B cell (primary cell): Measurements from ENCODE around the gene C1QTNF12. TPM values are rescaled to one million over a fixed set of nuclear protein-coding genes. Genes with fewer than 3 reads are reported as not detected.

Source experiments
- ATAC-seq: fragments of 200-7000 bp; cut with Tn5 transposase; one replicate; pipeline ENCODE4 v1.10.0; 2021; ENCODE audit warnings: low read depth, mild to moderate bottlenecking, moderate number of reproducible peaks, moderate library complexity
- CTCF ChIA-PET: fragments of 350-600 bp; sonication (Branson Sonifier 250); formaldehyde crosslinking; loops from one replicate; lab custom pipeline; 2021; ENCODE audit warnings: antibody characterized with exemption, inconsistent platforms; lab: Charles Lee
- POLR2A ChIA-PET: fragments of 350-600 bp; sonication (Branson Sonifier 250); formaldehyde crosslinking; loops from one replicate; lab custom pipeline; 2021; ENCODE audit warnings: antibody characterized with exemption; lab: Charles Lee
- DNase-seq: peaks from one replicate; pipeline ENCODE4 v3.0.0; 2013
- H2AFZ ChIP-seq: 2 replicates; pipeline ENCODE4 v1.6.1; 2012; ENCODE audit warnings: mild to moderate bottlenecking, low read depth, low read length; ENCODE audit not compliant: insufficient read depth, poor library complexity, severe bottlenecking
- H3K27ac ChIP-seq, 2 donors: 1 replicate in 1 of 2; 2 replicates in 1 of 2; pipeline ENCODE4 v1.5.1; 2012 to 2013; ENCODE audit warnings: low read length in 2 of 2, mild to moderate bottlenecking in 2 of 2, moderate library complexity in 1 of 2
- H3K27me3 ChIP-seq, 4 experiments: fragments of 200-600 bp in 1 of 4; sonication (generic) in 1 of 4; replicated peaks in 1 of 4; 1 replicate in 2 of 4; 2 replicates in 2 of 4; pipeline versions ENCODE4 v1.6.1 to v1.7.0; 2013 to 2016; ENCODE audit warnings: low read length in 3 of 4, mild to moderate bottlenecking in 2 of 4, mixed read lengths in 1 of 4, moderate library complexity in 1 of 4; ENCODE audit not compliant: insufficient read depth in 4 of 4, control insufficient read depth in 3 of 4; ENCODE audit errors: control extremely low read depth in 1 of 4
- H3K36me3 ChIP-seq, 2 experiments: replicated peaks in 1 of 2; 1 replicate in 1 of 2; 2 replicates in 1 of 2; pipeline versions ENCODE4 v1.6.1 to v1.7.1; 2013; ENCODE audit warnings: low read length in 1 of 2; ENCODE audit not compliant: insufficient read depth in 2 of 2, control insufficient read depth in 1 of 2; ENCODE audit errors: control extremely low read depth in 1 of 2, extremely low read depth in 1 of 2
- H3K4me1 ChIP-seq, 2 donors: fragments of 200-600 bp in 1 of 2; sonication (generic) in 1 of 2; 1 replicate in 1 of 2; 2 replicates in 1 of 2; pipeline versions ENCODE4 v1.5.1 to v1.6.1; 2013 to 2017; ENCODE audit warnings: low read length in 2 of 2; ENCODE audit not compliant: control insufficient read depth in 2 of 2, insufficient read depth in 2 of 2
- H3K4me2 ChIP-seq: replicated peaks from 2 replicates; pipeline ENCODE3; 2012; ENCODE audit warnings: mild to moderate bottlenecking, low read depth, low read length; ENCODE audit not compliant: poor library complexity, severe bottlenecking
- H3K4me3 ChIP-seq, 5 experiments: fragments of 200-600 bp in 1 of 5; sonication (generic) in 1 of 5; 1 replicate in 3 of 5; 2 replicates in 2 of 5; pipeline versions ENCODE4 v1.5.1 to v1.7.0; 2011 to 2016; ENCODE audit warnings: low read length in 4 of 5, mild to moderate bottlenecking in 4 of 5, low read depth in 2 of 5, control low read depth in 1 of 5, moderate library complexity in 1 of 5; ENCODE audit not compliant: insufficient read depth in 1 of 5; ENCODE audit errors: control extremely low read depth in 1 of 5, extremely low read depth in 1 of 5
- H3K79me2 ChIP-seq: fragments of 200-600 bp; sonication (generic); one replicate; pipeline ENCODE4 v1.6.0; 2016; ENCODE audit warnings: low read length; ENCODE audit not compliant: control insufficient read depth, insufficient read depth
- H3K9ac ChIP-seq: fragments of 200-600 bp; sonication (generic); 2 replicates; pipeline ENCODE4 v1.6.1; 2017; ENCODE audit warnings: mild to moderate bottlenecking, low read length, moderate library complexity
- H3K9me3 ChIP-seq, 3 donors: one replicate each; pipeline versions ENCODE4 v1.6.1 to v1.7.1; 2013; ENCODE audit warnings: low read length in 2 of 3; ENCODE audit not compliant: control insufficient read depth in 2 of 3, insufficient read depth in 1 of 3; ENCODE audit errors: control extremely low read depth in 1 of 3
- H4K20me1 ChIP-seq: 2 replicates; pipeline ENCODE4 v1.6.0; 2012; ENCODE audit warnings: mild to moderate bottlenecking, low read length; ENCODE audit not compliant: insufficient read depth, control insufficient read depth, poor library complexity, severe bottlenecking
- H3K27ac Mint-ChIP-seq: one replicate; pipeline ENCODE4 v1.8.0; 2021; ENCODE audit warnings: mixed read lengths
- H3K27me3 Mint-ChIP-seq: one replicate; pipeline ENCODE4 v1.8.0; 2021; ENCODE audit warnings: mixed read lengths
- H3K4me1 Mint-ChIP-seq: one replicate; pipeline ENCODE4 v1.8.0; 2021; ENCODE audit warnings: mixed read lengths
- H3K4me3 Mint-ChIP-seq: one replicate; pipeline ENCODE4 v1.8.0; 2021; ENCODE audit warnings: mixed read lengths
- H3K9me3 Mint-ChIP-seq: one replicate; pipeline ENCODE4 v1.8.0; 2022; ENCODE audit warnings: mixed read lengths; ENCODE audit not compliant: insufficient read depth
- CTCF ChIP-seq: fragments of 200-600 bp; IDR thresholded peaks from one replicate; pipeline ENCODE4 v1.8.0; 2022; ENCODE audit warnings: antibody characterized with exemption, mild to moderate bottlenecking
- EZH2 ChIP-seq: IDR thresholded peaks from 2 replicates; pipeline ENCODE4 v1.6.1; 2012; ENCODE audit warnings: borderline replicate concordance, low read depth, mild to moderate bottlenecking, moderate library complexity, low read length; ENCODE audit not compliant: insufficient read depth, poor library complexity, severe bottlenecking
- WGBS: methylation state at CpG from one replicate; pipeline ENCODE4 v1.1.5; 2013; ENCODE audit warnings: missing lambda C conversion rate; ENCODE audit not compliant: insufficient coverage; 5-methylcytosine and 5-hydroxymethylcytosine counted together
- intact Hi-C: fragments of 100-400 bp; cut with micrococcal nuclease; formaldehyde crosslinking; loops from one replicate; pipeline ENCODE4 v1.10.0; 2022
- polyA plus RNA-seq: library from polyadenylated mRNA; depleted of rRNA; stranded (reverse); fragments of >200 nt; gene quantifications from 2 replicates; pipeline ENCODE4 v1.2.3, GENCODE V29; 2012
- total RNA-seq, 2 donors: library from RNA; stranded (reverse); fragments of 120-200 nt in 1 of 2; gene quantifications; 1 replicate in 1 of 2; 2 replicates in 1 of 2; pipeline versions ENCODE4 v1.2.3 to v1.2.4, GENCODE V29; 2013 to 2022

C1QTNF12 gene
- total and polyA plus RNA-seq, 2 donors (not counting 1 experiment from before 2014, with no cell fraction given) = 1.2 to 3.2 TPM

GRCh38 chr1:1212780-1213344, 33.7 kb downstream of the C1QTNF12 start:
- Mint-ChIP-seq H3K9me3 (no peaks in the 10 kb centered on the region), H3K27ac (no peak overlapping the region), H3K4me3 (peak overlapping the region; percentile 32), H3K27me3 (peaks cover 8% of the 10 kb centered on the region), H3K4me1 (peaks cover 39% of the 10 kb centered on the region)
- Histone ChIP-seq H3K4me1 (peaks cover 51 to 62% of the 10 kb centered on the region in 2 donors), H3K9me3 (peaks cover 0 to 14% (median 0%) of the 10 kb centered on the region in 3 donors), H3K27ac (no peak overlapping the region), H3K4me2 (peak overlapping the region; percentile 77), H4K20me1 (peaks cover 13% of the 10 kb centered on the region), H3K27me3 (peaks cover 0 to 30% (median 10%) of the 10 kb centered on the region in 4 experiments), H3K9ac (peak overlapping the region; percentile 32), H3K4me3 (peak overlapping the region in 3 of 5 experiments; percentile 5 to 41 (median 8)), H2AFZ (no peak overlapping the region), H3K79me2 (no peaks in the 10 kb centered on the region), H3K36me3 (peaks cover 0 to 10% of the 10 kb centered on the region in 2 experiments)
- ATAC-seq = no peak
- CTCF ChIA-PET = interaction anchor here (1.1 to 1.2 kb wide), 2 partner anchors 38 to 90 kb away, joined by 3 read pairs; no protein-coding TSS in a partner anchor
- peak; percentile 60 for DNase-seq
- 1% methylated on average over 22 of the region's 24 CpGs for WGBS
- intact Hi-C loops = no loop called here
- TF ChIP-seq CTCF (no peak), EZH2 (no peak)
- POLR2A ChIA-PET = interaction anchor here (0.6 kb wide), 2 partner anchors 48 to 75 kb away, joined by 3 read pairs; no protein-coding TSS in a partner anchor
